ENCODE results near the gene TMEM214.
"Not testable (repeated sequence)": the region's sequence is repeated elsewhere in the genome, so short reads cannot be mapped to it uniquely, and the experiment has no call there.

Gene TMEM214

DNA sequence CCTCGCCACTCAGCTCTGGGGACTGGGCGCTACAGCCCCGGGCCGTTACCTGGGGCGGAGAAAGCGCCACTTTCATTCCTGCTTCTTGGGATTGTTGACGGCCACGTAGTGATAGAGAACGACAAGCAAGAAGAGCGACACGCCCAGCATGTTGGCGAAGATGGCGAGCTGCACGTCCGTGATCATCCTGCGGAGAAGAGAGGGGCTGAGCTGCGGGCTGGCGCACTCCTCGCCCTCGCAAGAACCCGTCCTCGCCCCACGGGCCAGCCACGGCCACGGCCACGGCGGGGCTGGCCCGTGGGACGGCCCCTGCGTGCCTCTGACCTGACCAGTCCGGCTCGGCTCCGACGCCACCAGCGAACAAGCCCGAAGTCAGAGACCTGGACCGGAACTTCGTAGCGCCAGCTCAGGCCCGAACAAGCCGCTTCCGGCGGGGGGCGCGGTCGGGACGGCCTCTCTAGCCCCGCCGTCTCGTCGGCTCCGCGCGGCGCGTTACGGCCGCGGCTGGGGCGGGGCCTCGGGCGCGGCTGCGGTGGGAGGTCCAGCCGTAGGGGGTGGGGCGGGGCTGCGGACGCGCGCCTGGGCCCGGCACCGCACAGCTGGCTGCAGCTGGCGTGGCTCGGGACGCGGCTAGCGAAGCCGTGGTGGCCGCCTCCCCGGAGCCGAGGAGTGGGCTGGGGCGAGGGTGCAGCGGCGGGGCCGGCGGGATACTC is 38.7 kb downstream of the TMEM214 start, which contains the start of gene OST4:
Gene OST4, minus strand, starts transcription at position 378 of the 713 bp plus-strand sequence.
- DNase-seq, result peak; percentile 91

DNA sequence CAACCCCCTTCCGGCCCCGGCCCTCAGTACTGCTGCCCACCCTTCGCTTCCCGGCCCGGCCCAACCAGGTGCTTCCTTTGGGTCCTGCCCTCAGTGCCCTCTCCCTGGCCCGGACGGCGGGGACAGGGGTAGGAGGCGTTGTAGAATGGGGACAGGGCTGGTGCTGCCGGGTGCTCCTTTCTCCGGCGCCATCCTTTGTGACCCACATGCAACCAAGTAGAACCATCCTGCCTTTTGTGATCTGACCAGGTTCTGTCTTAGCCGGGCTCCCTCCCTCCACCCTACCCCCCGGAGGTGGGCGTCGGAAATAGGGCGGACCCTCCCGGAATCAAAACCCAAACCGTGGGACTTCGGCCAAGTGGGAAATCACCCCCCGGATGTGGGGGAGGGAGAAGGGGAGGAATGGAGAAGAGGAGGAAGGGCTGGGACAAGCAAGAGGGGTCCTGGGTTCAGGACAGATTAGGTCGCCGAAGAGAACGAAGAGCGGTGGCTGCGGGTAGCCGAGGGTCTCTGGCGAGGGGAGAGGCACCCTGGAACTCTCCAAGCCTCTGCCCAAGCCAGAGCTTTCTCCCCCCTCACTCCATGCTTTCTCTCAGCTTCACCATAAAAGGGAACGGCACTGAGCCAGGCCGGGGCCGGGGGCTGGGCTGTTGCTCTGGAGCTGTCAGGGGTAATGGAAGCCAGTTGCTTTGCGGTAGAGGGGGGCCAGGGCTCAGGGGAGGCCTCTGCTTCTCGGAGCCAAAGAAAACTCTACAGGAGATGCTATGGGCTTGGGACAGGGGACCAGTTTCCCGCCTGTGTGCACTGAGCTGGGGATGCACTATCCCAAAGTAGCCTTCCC is 39.4 kb downstream of the TMEM214 start:
- peak; percentile 36 for DNase-seq

DNA sequence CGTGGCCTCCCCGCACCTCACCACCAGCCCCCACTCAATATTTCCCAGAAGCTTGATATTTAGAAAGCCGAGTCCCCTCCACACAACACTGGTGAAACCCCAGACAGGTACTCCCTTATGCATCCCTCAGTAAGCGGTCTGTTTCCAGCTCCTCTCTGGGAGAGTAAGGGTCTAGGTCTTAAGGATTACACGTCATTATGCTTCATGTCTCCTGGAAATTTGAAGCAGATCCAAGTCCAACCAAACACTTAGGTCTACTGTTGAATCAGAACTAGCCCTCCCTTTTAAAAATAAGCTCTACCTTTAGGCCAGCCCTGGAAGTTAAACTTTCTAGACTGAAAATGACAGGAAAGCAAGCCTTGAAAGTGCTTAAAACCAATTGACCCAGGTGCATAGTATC is 40.2 kb downstream of the TMEM214 start:
- DNase-seq, result no peak

DNA sequence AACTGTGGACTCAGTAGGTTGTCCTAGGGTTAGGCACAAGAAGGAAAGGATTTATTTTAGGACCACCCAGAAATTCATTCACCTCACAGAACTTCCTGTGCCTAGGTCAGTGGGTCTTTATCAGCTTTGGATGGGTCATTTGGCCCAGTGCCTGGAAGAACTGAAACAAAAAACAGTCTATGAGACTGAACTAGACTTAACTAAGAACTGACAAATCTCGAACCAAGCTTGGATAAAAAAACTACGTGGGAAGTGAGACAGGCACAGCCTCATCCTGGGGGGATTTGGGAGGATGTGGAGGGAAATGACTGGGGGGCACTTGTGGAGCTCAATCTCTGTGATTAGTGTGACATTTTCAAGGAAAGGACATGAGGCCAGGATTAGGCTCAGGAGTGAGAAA is 41.0 kb downstream of the TMEM214 start:
- no peak for DNase-seq

DNA sequence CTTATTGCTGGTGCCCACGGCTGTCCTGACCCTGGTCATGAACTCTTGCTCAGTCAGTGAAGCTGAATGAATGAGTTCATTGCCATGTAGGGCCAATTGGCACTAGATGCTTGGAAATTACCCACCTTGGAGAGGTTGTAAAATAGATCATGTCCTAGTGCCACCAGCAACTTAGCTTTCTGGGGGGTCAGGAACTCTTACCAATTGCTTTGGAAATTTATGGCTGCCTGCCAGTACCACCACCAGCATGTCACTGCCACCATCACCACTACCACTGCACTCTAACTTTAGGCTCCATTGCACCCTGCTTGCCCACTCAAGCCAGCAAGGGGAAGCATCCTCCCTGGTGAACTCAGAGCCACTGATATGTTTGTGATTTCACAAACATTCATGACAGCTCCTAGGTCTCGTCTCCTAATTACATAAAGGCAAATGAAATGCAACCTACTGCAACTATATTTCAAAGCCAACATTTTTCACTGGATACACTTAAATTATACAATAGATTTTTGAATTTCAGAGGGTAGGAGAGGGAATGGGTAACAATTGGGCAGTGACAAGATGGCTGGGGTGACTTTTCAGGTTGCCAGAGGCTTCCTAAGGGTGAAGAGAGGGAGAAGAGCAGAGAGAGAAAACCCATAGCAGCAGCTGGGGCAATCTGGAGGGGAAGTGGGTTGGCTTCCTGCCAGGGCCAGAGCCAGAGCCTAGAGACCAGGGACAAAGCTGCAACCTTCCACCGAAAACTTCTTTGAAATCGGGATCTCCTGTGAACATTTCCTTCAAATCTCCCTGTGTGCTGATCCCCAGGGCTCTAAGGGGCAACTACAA is 42.2 kb downstream of the TMEM214 start:
- DNase-seq, result peak; percentile 65

DNA sequence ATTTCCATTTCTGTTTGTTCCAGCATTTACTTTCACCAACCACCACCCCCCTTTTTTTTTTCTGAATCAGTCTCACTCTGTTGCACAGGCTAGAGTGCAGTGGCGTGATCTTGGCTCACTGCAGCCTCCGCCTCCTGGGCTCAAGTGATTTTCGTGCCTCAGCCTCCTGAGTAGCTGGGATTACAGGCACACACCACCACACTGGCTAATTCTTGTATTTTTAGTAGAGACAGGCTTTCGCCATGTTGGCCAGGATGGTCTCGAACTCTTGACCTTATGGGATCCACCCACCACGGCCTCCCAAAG is 42.8 kb downstream of the TMEM214 start:
- not testable (repeated sequence) for DNase-seq

DNA sequence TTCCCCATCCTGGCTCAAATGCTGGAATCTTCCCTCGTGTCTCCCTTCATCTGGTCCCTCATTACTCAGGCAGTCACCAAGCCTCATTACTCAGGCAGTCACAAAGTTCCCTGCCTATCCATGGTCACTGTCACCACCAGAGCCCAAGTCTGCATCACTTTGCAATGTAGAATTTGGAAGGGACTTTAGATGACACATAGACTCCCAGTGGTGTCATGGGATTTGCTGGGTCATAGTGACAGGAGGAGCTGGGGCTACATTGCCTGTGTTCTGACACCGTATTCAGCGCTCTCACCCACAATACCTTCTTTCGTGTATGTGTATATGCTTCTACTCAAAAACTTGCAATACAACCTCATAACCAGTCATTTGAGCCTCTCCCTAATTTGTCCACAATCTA is 43.6 kb downstream of the TMEM214 start:
- no peak for DNase-seq

DNA sequence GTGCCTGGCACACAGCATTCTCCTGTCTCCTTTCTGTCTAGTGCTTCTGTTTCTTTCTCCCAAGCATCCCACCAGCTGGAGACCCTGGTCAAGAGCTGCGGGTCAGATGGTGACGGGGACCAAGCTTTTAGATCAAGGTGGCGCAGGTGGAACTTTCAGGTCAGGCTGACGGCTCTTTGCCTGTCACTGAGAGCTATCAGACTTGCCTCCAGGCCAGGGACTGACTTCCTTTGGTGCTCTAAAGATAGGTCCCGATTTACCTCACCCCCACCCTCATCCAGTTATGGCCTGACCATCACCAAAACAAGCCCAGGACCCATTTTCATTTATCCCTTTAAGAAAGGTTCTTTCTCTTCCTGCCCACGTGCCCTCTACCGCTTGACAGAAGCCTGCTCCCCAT is 44.5 kb downstream of the TMEM214 start:
- DNase-seq, result no peak

DNA sequence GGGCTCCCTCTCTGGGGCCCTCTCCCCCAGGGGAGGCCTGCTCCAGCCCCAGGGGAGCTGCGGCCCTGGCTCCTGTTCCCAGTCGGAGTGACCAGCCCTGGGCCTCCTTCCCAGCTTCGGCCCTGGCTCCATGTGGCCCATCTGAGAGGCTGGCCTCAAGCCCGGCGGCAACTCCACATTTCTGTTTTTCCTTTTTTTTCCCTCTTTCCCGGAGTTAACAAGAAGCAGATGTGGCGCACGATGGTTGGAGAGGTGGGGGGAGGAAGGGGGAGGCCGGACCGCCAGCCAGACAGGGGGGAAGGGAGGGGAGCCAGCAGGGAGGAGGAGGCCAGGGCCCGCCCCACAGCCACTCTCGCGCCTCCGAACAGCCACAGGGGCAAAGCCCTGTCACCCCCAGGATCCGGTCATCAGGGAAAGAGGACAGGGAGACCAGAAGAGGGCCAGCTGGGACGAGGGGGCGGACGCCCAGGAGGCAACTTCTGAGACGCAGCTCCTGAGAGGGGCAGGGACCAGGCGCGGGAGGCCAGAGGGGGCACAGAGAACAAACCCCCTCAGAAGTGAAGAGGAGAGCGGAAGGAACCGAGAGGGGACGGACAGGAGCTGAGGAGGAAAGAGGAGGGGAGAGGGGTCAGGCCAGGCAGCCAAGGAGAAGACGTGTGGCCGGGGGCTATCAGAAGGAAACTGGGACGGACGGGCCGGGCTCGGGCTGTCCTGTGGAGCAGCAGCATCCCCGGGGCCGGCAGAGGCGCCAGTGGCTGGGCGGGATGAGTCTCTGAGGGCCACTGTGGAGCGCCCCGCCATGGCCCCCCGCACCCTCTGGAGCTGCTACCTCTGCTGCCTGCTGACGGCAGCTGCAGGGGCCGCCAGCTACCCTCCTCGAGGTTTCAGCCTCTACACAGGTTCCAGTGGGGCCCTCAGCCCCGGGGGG is 45.8 kb downstream of the TMEM214 start, which contains the start of gene EMILIN1:
Gene EMILIN1, plus strand, starts transcription at position 349 of the 928 bp plus-strand sequence. Its CDS starts 451 bp downstream, at position 800.
- DNase-seq, result no peak

DNA sequence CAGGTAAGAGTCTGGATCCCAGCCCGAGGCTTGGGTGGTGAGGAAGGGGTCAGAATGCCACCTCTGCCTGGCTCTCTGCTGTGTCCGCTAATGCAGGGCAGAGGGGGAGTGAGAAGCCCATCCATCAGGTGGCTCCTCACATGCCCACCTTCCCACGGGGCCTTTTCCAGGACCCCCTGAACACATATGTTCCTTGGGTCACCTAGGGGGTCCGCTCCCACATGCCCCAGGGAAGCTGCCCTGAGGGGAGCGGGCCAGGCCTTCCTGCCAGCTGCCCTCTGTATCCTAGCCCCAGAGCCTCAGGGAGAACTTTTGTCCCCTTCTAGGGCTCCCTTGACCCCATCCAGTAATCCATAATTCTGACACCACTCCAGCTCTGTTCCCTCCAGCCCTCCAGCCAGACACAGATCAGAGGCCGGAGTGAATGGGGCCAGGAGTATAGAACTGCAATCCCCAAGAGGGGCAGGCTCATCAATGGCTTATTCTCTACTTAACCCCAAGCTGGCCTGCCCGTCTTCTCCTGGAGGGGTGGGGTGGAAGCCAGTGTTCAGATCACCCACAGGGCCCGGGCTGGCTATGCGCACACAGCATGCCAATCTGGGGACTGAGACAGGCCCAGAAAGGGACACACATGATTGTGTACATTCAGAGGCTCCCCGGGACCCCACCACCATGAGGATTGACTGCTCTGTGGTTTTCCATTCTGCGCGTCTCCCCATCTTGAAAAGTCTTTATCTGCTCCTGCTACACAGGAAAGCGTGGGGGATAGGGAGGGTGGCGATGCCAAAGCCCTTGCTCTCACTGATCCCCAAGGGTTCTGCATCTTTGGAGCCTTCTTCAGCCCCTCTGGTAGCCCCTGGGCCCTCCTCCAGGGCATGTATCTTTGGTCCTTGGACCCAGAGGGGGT is 46.7 kb downstream of the TMEM214 start:
- DNase-seq, result no peak

DNA sequence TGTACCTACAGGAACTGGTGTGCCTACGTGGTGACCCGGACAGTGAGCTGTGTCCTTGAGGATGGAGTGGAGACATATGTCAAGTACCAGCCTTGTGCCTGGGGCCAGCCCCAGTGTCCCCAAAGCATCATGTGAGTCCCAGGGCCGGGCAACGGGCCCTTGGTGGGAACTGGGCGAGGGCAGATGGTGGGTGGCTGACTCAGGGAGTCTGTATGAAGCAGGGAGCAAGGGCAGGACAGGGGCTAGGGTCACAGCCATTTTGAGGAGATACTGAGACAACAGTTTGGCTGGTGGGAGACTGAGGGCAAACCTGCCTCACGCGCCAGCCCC is 47.3 kb downstream of the TMEM214 start:
- DNase-seq, result no peak

DNA sequence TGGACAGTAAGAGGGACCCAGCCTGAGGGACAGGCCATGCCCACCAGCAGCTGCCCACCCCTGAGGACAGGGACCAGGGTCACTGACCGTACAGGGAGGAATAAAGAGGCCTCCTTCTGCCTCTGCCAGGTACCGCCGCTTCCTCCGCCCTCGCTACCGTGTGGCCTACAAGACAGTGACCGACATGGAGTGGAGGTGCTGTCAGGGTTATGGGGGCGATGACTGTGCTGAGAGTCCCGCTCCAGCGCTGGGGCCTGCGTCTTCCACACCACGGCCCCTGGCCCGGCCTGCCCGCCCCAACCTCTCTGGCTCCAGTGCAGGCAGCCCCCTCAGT is 47.8 kb downstream of the TMEM214 start:
- DNase-seq, result no peak

DNA sequence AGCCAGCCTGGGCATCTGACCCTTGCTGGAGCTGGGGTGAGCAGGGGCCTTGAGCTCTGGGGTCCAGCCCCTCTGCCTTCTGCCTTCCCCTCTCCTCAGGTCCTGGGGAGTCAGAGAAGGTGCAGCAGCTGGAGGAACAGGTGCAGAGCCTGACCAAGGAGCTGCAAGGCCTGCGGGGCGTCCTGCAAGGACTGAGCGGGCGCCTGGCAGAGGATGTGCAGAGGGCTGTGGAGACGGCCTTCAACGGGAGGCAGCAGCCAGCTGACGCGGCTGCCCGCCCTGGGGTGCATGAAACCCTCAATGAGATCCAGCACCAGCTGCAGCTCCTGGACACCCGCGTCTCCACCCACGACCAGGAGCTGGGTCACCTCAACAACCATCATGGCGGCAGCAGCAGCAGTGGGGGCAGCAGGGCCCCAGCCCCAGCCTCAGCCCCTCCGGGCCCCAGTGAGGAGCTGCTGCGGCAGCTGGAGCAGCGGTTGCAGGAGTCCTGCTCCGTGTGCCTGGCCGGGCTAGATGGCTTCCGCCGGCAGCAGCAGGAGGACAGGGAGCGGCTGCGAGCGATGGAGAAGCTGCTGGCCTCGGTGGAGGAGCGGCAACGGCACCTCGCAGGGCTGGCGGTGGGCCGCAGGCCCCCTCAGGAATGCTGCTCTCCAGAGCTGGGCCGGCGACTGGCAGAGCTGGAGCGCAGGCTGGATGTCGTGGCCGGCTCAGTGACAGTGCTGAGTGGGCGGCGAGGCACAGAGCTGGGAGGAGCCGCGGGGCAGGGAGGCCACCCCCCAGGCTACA is 49.4 kb downstream of the TMEM214 start:
- DNase-seq, result no peak

DNA sequence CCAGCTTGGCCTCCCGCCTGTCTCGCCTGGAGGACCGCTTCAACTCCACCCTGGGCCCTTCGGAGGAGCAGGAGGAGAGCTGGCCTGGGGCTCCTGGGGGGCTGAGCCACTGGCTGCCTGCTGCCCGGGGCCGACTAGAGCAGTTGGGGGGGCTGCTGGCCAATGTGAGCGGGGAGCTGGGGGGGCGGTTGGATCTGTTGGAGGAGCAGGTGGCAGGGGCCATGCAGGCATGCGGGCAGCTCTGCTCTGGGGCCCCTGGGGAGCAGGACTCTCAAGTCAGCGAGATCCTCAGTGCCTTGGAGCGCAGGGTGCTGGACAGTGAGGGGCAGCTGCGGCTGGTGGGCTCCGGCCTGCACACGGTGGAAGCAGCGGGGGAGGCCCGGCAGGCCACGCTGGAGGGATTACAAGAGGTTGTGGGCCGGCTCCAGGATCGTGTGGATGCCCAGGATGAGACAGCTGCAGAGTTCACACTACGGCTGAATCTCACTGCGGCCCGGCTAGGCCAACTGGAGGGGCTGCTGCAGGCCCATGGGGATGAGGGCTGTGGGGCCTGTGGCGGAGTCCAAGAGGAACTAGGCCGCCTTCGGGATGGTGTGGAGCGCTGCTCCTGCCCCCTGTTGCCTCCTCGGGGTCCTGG is 50.1 kb downstream of the TMEM214 start:
- DNase-seq, result no peak

DNA sequence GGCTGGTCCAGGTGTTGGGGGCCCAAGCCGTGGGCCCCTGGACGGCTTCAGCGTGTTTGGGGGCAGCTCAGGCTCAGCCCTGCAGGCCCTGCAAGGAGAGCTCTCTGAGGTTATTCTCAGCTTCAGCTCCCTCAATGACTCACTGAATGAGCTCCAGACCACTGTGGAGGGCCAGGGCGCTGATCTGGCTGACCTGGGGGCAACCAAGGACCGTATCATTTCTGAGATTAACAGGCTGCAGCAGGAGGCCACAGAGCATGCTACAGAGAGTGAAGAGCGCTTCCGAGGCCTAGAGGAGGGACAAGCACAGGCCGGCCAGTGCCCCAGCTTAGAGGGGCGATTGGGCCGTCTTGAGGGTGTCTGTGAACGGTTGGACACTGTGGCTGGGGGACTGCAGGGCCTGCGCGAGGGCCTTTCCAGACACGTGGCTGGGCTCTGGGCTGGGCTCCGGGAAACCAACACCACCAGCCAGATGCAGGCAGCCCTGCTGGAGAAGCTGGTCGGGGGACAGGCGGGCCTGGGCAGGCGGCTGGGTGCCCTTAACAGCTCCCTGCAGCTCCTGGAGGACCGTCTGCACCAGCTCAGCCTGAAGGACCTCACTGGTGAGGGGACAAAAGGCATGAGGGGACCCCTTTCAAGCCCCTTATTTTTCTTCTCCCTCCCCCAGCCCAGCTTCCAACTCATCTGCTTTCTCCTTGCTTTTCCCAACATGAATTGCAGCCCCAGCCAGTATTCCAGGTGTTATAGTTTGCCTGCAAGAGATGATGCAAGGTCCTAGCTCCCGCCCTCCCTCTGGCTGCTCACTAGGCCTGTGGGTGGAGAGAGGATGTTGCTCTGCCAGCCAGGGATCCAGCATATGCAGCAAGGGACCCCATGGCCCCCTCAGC is 50.9 kb downstream of the TMEM214 start:
- DNase-seq, result no peak

DNA sequence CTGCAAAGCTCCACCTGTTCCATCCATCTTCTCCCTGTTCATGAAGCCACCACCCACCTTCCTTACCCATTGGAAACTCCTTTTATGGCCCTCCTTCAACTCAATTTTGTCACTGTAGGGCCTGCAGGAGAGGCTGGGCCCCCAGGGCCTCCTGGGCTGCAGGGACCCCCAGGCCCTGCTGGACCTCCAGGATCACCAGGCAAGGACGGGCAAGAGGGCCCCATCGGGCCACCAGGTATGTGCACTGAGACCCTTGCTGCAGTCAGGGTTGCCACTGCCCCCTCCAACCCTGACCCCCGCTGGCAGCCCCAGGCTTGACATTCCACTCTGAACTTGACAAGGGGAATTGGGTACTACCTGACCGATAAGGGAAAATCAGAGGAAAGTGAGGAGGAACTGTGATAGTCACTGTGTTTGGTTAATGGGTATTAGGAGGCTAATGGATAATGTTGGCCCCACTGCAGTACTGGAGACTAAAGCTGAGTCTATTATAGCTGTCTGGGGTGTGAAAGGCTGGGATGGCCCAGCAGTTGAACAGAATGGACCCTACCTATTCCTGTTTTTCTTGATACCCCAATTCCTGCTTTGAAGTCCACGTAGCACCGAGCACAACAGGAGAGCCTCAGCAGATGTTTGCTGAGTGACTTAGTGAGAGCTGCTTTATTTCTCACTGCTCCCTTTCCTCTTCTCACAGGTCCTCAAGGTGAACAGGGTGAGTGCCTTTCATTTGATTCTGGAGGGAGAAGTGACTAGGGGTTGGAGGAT is 51.7 kb downstream of the TMEM214 start:
- DNase-seq, result no peak

DNA sequence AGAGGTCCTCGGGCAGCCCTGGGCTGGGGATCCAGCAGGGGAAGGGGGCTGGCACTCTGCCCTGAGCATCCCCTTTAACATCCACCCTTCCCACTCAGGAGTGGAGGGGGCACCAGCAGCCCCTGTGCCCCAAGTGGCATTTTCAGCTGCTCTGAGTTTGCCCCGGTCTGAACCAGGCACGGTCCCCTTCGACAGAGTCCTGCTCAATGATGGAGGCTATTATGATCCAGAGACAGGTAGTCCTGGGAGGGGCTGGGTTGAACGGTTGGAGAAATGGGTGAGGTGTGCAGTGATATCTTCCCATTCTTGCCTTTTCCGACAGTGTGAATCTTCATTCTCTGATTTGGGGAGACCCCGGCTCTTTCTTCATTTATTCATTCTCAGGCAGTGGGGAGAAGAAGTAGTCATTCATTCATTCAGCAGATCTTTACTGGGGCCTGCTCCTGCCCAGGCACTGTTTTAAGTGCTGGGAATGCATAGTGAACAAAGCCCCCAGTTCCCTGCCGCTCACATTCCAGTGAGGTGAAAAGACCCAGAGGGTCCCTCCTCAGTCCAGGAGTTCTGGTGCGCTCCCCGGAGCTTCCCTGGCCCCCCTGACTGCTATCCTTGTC is 52.4 kb downstream of the TMEM214 start:
- DNase-seq, result no peak

DNA sequence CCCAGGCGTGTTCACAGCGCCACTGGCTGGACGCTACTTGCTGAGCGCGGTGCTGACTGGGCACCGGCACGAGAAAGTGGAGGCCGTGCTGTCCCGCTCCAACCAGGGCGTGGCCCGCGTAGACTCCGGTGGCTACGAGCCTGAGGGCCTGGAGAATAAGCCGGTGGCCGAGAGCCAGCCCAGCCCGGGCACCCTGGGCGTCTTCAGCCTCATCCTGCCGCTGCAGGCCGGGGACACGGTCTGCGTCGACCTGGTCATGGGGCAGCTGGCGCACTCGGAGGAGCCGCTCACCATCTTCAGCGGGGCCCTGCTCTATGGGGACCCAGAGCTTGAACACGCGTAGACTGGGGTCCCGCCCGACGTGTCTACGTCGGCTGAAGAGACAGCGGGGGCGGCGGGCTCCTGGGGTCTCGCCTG is 52.9 kb downstream of the TMEM214 start:
- peak; percentile 25 for DNase-seq
